ENCODE results near the gene FAIM2.

DNA sequence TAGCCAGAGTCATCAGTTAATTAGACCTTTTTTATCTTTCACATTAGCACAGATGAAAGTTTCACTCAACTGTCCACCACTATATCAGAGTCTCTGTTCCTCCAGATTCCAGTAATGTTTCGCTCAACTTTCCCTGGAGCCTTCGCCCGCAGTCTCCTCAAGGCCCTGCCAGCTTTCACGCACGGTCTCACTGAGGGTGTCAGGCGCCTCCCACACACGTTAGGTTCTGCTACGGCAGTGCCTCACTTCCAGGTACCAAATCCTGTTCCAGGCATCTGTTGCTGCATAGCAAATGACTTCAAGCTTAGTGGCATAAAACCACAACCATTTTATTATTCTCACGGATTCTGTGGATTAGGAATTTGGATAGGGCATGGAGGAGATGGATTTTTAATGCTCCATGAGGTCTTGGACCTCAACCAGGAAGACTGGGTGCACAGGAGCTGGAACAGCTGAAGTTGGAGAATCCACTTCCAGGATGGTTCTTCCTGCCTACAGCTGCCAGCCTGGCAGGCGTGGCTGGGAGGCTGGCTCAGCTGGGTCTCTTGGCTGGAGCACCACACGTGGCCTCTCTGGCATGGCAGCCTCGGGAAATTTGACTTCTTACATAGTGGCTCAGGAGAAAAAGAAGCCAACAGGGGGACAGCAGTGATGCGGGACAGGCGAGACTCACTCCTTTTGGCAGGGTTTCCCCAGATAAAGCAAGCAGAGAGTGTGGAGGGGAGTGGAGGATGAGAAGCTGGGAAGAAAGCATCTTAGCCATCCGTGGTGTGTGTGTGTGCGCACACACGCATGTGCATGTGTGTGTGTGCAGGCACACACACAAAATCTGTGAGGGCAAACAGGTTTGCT is 39.5 kb downstream of the FAIM2 start:
- TF ChIP-seq, protein P1, sequence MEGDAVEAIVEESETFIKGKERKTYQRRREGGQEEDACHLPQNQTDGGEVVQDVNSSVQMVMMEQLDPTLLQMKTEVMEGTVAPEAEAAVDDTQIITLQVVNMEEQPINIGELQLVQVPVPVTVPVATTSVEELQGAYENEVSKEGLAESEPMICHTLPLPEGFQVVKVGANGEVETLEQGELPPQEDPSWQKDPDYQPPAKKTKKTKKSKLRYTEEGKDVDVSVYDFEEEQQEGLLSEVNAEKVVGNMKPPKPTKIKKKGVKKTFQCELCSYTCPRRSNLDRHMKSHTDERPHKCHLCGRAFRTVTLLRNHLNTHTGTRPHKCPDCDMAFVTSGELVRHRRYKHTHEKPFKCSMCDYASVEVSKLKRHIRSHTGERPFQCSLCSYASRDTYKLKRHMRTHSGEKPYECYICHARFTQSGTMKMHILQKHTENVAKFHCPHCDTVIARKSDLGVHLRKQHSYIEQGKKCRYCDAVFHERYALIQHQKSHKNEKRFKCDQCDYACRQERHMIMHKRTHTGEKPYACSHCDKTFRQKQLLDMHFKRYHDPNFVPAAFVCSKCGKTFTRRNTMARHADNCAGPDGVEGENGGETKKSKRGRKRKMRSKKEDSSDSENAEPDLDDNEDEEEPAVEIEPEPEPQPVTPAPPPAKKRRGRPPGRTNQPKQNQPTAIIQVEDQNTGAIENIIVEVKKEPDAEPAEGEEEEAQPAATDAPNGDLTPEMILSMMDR (tag by site-specific recombination; IDR thresholded peaks at IDR 0.05): no peak
- TF ChIP-seq REST (tag by site-specific recombination; IDR thresholded peaks at IDR 0.05): no peak
- TF ChIP-seq, protein P2, sequence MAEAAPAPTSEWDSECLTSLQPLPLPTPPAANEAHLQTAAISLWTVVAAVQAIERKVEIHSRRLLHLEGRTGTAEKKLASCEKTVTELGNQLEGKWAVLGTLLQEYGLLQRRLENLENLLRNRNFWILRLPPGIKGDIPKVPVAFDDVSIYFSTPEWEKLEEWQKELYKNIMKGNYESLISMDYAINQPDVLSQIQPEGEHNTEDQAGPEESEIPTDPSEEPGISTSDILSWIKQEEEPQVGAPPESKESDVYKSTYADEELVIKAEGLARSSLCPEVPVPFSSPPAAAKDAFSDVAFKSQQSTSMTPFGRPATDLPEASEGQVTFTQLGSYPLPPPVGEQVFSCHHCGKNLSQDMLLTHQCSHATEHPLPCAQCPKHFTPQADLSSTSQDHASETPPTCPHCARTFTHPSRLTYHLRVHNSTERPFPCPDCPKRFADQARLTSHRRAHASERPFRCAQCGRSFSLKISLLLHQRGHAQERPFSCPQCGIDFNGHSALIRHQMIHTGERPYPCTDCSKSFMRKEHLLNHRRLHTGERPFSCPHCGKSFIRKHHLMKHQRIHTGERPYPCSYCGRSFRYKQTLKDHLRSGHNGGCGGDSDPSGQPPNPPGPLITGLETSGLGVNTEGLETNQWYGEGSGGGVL (tag by site-specific recombination; IDR thresholded peaks at IDR 0.05): no peak
- TF ChIP-seq ZNF416 (tag by site-specific recombination; IDR thresholded peaks at IDR 0.05): no peak
- no peak for TF ChIP-seq ZNF830 (tag by site-specific recombination; IDR thresholded peaks at IDR 0.05; ENCODE audit: low read depth)
- no peak for TF ChIP-seq ZNF660 (tag by site-specific recombination; IDR thresholded peaks at IDR 0.05)

Measured in HEK293 (cell line).